B cell (primary cell): ENCODE results near the gene PPP3CA. TPM values are rescaled to one million over a fixed set of nuclear protein-coding genes. Genes with fewer than 3 reads are reported as not detected.

Experiments
- ATAC-seq: fragments of 200-7000 bp; cut with Tn5 transposase; one replicate; pipeline ENCODE4 v1.10.0; 2021; ENCODE audit warnings: low read depth, mild to moderate bottlenecking, moderate number of reproducible peaks, moderate library complexity
- CTCF ChIA-PET: fragments of 350-600 bp; sonication (Branson Sonifier 250); formaldehyde crosslinking; loops from one replicate; lab custom pipeline; 2021; ENCODE audit warnings: antibody characterized with exemption, inconsistent platforms; lab: Charles Lee
- POLR2A ChIA-PET: fragments of 350-600 bp; sonication (Branson Sonifier 250); formaldehyde crosslinking; loops from one replicate; lab custom pipeline; 2021; ENCODE audit warnings: antibody characterized with exemption; lab: Charles Lee
- DNase-seq: peaks from one replicate; pipeline ENCODE4 v3.0.0; 2013
- H2AFZ ChIP-seq: 2 replicates; pipeline ENCODE4 v1.6.1; 2012; ENCODE audit warnings: mild to moderate bottlenecking, low read depth, low read length; ENCODE audit not compliant: insufficient read depth, poor library complexity, severe bottlenecking
- H3K27ac ChIP-seq, 2 donors: 1 replicate in 1 of 2; 2 replicates in 1 of 2; pipeline ENCODE4 v1.5.1; 2012 to 2013; ENCODE audit warnings: low read length in 2 of 2, mild to moderate bottlenecking in 2 of 2, moderate library complexity in 1 of 2
- H3K27me3 ChIP-seq, 4 experiments: fragments of 200-600 bp in 1 of 4; sonication (generic) in 1 of 4; replicated peaks in 1 of 4; 1 replicate in 2 of 4; 2 replicates in 2 of 4; pipeline versions ENCODE4 v1.6.1 to v1.7.0; 2013 to 2016; ENCODE audit warnings: low read length in 3 of 4, mild to moderate bottlenecking in 2 of 4, mixed read lengths in 1 of 4, moderate library complexity in 1 of 4; ENCODE audit not compliant: insufficient read depth in 4 of 4, control insufficient read depth in 3 of 4; ENCODE audit errors: control extremely low read depth in 1 of 4
- H3K36me3 ChIP-seq, 2 experiments: replicated peaks in 1 of 2; 1 replicate in 1 of 2; 2 replicates in 1 of 2; pipeline versions ENCODE4 v1.6.1 to v1.7.1; 2013; ENCODE audit warnings: low read length in 1 of 2; ENCODE audit not compliant: insufficient read depth in 2 of 2, control insufficient read depth in 1 of 2; ENCODE audit errors: control extremely low read depth in 1 of 2, extremely low read depth in 1 of 2
- H3K4me1 ChIP-seq, 2 donors: fragments of 200-600 bp in 1 of 2; sonication (generic) in 1 of 2; 1 replicate in 1 of 2; 2 replicates in 1 of 2; pipeline versions ENCODE4 v1.5.1 to v1.6.1; 2013 to 2017; ENCODE audit warnings: low read length in 2 of 2; ENCODE audit not compliant: control insufficient read depth in 2 of 2, insufficient read depth in 2 of 2
- H3K4me2 ChIP-seq: replicated peaks from 2 replicates; pipeline ENCODE3; 2012; ENCODE audit warnings: mild to moderate bottlenecking, low read depth, low read length; ENCODE audit not compliant: poor library complexity, severe bottlenecking
- H3K4me3 ChIP-seq, 5 experiments: fragments of 200-600 bp in 1 of 5; sonication (generic) in 1 of 5; 1 replicate in 3 of 5; 2 replicates in 2 of 5; pipeline versions ENCODE4 v1.5.1 to v1.7.0; 2011 to 2016; ENCODE audit warnings: low read length in 4 of 5, mild to moderate bottlenecking in 4 of 5, low read depth in 2 of 5, control low read depth in 1 of 5, moderate library complexity in 1 of 5; ENCODE audit not compliant: insufficient read depth in 1 of 5; ENCODE audit errors: control extremely low read depth in 1 of 5, extremely low read depth in 1 of 5
- H3K79me2 ChIP-seq: fragments of 200-600 bp; sonication (generic); one replicate; pipeline ENCODE4 v1.6.0; 2016; ENCODE audit warnings: low read length; ENCODE audit not compliant: control insufficient read depth, insufficient read depth
- H3K9ac ChIP-seq: fragments of 200-600 bp; sonication (generic); 2 replicates; pipeline ENCODE4 v1.6.1; 2017; ENCODE audit warnings: mild to moderate bottlenecking, low read length, moderate library complexity
- H3K9me3 ChIP-seq, 3 donors: one replicate each; pipeline versions ENCODE4 v1.6.1 to v1.7.1; 2013; ENCODE audit warnings: low read length in 2 of 3; ENCODE audit not compliant: control insufficient read depth in 2 of 3, insufficient read depth in 1 of 3; ENCODE audit errors: control extremely low read depth in 1 of 3
- H4K20me1 ChIP-seq: 2 replicates; pipeline ENCODE4 v1.6.0; 2012; ENCODE audit warnings: mild to moderate bottlenecking, low read length; ENCODE audit not compliant: insufficient read depth, control insufficient read depth, poor library complexity, severe bottlenecking
- H3K27ac Mint-ChIP-seq: one replicate; pipeline ENCODE4 v1.8.0; 2021; ENCODE audit warnings: mixed read lengths
- H3K27me3 Mint-ChIP-seq: one replicate; pipeline ENCODE4 v1.8.0; 2021; ENCODE audit warnings: mixed read lengths
- H3K4me1 Mint-ChIP-seq: one replicate; pipeline ENCODE4 v1.8.0; 2021; ENCODE audit warnings: mixed read lengths
- H3K4me3 Mint-ChIP-seq: one replicate; pipeline ENCODE4 v1.8.0; 2021; ENCODE audit warnings: mixed read lengths
- H3K9me3 Mint-ChIP-seq: one replicate; pipeline ENCODE4 v1.8.0; 2022; ENCODE audit warnings: mixed read lengths; ENCODE audit not compliant: insufficient read depth
- CTCF ChIP-seq: fragments of 200-600 bp; IDR thresholded peaks from one replicate; pipeline ENCODE4 v1.8.0; 2022; ENCODE audit warnings: antibody characterized with exemption, mild to moderate bottlenecking
- EZH2 ChIP-seq: IDR thresholded peaks from 2 replicates; pipeline ENCODE4 v1.6.1; 2012; ENCODE audit warnings: borderline replicate concordance, low read depth, mild to moderate bottlenecking, moderate library complexity, low read length; ENCODE audit not compliant: insufficient read depth, poor library complexity, severe bottlenecking
- WGBS: methylation state at CpG from one replicate; pipeline ENCODE4 v1.1.5; 2013; ENCODE audit warnings: missing lambda C conversion rate; ENCODE audit not compliant: insufficient coverage; 5-methylcytosine and 5-hydroxymethylcytosine counted together
- intact Hi-C: fragments of 100-400 bp; cut with micrococcal nuclease; formaldehyde crosslinking; loops from one replicate; pipeline ENCODE4 v1.10.0; 2022
- polyA plus RNA-seq: library from polyadenylated mRNA; depleted of rRNA; stranded (reverse); fragments of >200 nt; gene quantifications from 2 replicates; pipeline ENCODE4 v1.2.3, GENCODE V29; 2012
- total RNA-seq, 2 donors: library from RNA; stranded (reverse); fragments of 120-200 nt in 1 of 2; gene quantifications; 1 replicate in 1 of 2; 2 replicates in 1 of 2; pipeline versions ENCODE4 v1.2.3 to v1.2.4, GENCODE V29; 2013 to 2022

PPP3CA gene
- total and polyA plus RNA-seq, 2 donors (not counting 1 experiment from before 2014, with no cell fraction given) = 14.3 to 85.1 TPM

GRCh38 chr4:101284546-101284945, 62.8 kb downstream of the PPP3CA start:
- no peak for ATAC-seq
- H3K4me1 Mint-ChIP-seq = peaks cover 73% of the 10 kb centered on the region
- H3K27me3 ChIP-seq = no peaks in the 10 kb centered on the region
- H4K20me1 ChIP-seq = peaks cover 49% of the 10 kb centered on the region
- H3K36me3 ChIP-seq = no peaks in the 10 kb centered on the region
- intact Hi-C loops = no loop called here
- H3K79me2 ChIP-seq = peaks cover 89% of the 10 kb centered on the region
- peak overlapping the region; percentile 10 for H3K27ac Mint-ChIP-seq
- H2AFZ ChIP-seq = no peak overlapping the region
- WGBS = no CpG with 5 or more reads among the region's 1 CpG
- H3K9ac ChIP-seq = no peak overlapping the region
- no peak overlapping the region for H3K4me2 ChIP-seq
- H3K4me3 ChIP-seq = no peak overlapping the region
- DNase-seq = peak; percentile 31
- H3K9me3 Mint-ChIP-seq = no peaks in the 10 kb centered on the region
- no peaks in the 10 kb centered on the region for H3K27me3 Mint-ChIP-seq
- peak overlapping the region in 1 of 2 donors; percentile 50 for H3K27ac ChIP-seq
- no peak overlapping the region for H3K4me3 Mint-ChIP-seq
- ChIA-PET POLR2A (no interaction called here), CTCF (no interaction called here)
- H3K9me3 ChIP-seq = no peaks in the 10 kb centered on the region
- TF ChIP-seq CTCF = no peak
- TF ChIP-seq EZH2 = no peak
- H3K4me1 ChIP-seq = peaks cover 35 to 54% of the 10 kb centered on the region in 2 donors

- Histone ChIP-seq H3K27me3 (no peaks in the 10 kb centered on the region), H3K4me2 (peak overlapping the region; percentile 52), H3K27ac (peak overlapping the region in 1 of 2 donors; percentile 27), H4K20me1 (peaks cover 55% of the 10 kb centered on the region), H3K79me2 (peaks cover 93% of the 10 kb centered on the region), H3K4me1 (peaks cover 37 to 51% of the 10 kb centered on the region in 2 donors), H3K36me3 (peaks cover 0 to 1% of the 10 kb centered on the region in 2 experiments), H3K4me3 (no peak overlapping the region), H3K9ac (no peak overlapping the region), H3K9me3 (no peaks in the 10 kb centered on the region), H2AFZ (no peak overlapping the region)
- ATAC-seq (no peak), DNase-seq (no peak)
- no CpG with 5 or more reads among the region's 2 CpGs for WGBS
- Mint-ChIP-seq H3K27me3 (no peaks in the 10 kb centered on the region), H3K4me1 (peaks cover 76% of the 10 kb centered on the region), H3K4me3 (no peak overlapping the region), H3K27ac (no peak overlapping the region), H3K9me3 (no peaks in the 10 kb centered on the region)
- TF ChIP-seq EZH2 = no peak
- no peak for TF ChIP-seq CTCF
- POLR2A ChIA-PET = no interaction called here
- CTCF ChIA-PET = interaction anchor here (0.9 kb wide), 1 partner anchor 447 kb away, joined by 3 read pairs; no protein-coding TSS in a partner anchor
- intact Hi-C loops = loop anchor here (2.0 kb wide), 1 partner anchor 17 kb away; no protein-coding TSS in a partner anchor
Observed at GRCh38 chr4:101283434-101283833, 63.9 kb downstream of the PPP3CA start.
